AG04449 (cell line): ENCODE results near the gene PALLD.

Source experiments
- CTCF ChIA-PET: fragments of 350-600 bp; formaldehyde crosslinking; extraction: SDS; loops from one replicate; lab custom pipeline; 2021; ENCODE audit warnings: antibody characterized with exemption; lab: Yijun Ruan, JAX
- POLR2A ChIA-PET: fragments of 400-600, 350-600 bp; formaldehyde crosslinking; extraction: SDS; loops from one replicate; lab custom pipeline; 2020; ENCODE audit warnings: antibody characterized with exemption, inconsistent platforms; lab: Yijun Ruan, JAX
- DNase-seq: peaks from one replicate; pipeline ENCODE4 v3.0.0-alpha.2; 2010; ENCODE audit warnings: low read depth, low spot score
- H3K4me3 ChIP-seq: 2 replicates; pipeline ENCODE4 v1.5.1; 2011; ENCODE audit warnings: low read depth, mild to moderate bottlenecking, control low read depth, low read length
- TF ChIP-seq, protein P1 (sequence below): IDR thresholded peaks from one replicate; pipeline ENCODE4 v1.5.1; 2011; ENCODE audit warnings: mild to moderate bottlenecking, moderate library complexity, low read length, control low read depth, inconsistent platforms; ENCODE audit not compliant: insufficient read depth; ENCODE audit errors: missing control alignments

Gene PALLD

DNA sequence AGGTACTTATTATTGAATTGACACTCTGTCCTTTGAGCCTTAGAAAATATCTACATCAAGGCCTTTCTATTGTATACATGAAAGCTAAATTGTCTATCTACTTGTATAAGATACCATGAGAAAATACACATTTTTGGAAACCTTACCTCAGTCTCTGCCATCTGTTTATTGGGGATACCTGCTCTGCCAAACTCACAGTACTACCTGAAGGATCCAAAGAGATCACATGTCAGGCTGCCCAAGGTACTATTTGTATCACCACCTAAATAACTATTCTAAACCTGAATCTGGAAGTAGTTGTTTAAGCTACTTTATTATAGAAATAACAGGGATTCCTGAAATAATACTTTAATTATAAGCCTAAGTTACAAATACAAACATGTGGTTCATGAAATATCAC, 126.2 kb downstream of the PALLD start:
- CTCF ChIA-PET, result interaction anchor here (0.9 to 1.0 kb wide), 3 partner anchors 8 to 37 kb away, joined by 3 to 4 read pairs (median 3); no protein-coding TSS in a partner anchor
- no peak overlapping the region for H3K4me3 ChIP-seq
- TF ChIP-seq, protein P1, sequence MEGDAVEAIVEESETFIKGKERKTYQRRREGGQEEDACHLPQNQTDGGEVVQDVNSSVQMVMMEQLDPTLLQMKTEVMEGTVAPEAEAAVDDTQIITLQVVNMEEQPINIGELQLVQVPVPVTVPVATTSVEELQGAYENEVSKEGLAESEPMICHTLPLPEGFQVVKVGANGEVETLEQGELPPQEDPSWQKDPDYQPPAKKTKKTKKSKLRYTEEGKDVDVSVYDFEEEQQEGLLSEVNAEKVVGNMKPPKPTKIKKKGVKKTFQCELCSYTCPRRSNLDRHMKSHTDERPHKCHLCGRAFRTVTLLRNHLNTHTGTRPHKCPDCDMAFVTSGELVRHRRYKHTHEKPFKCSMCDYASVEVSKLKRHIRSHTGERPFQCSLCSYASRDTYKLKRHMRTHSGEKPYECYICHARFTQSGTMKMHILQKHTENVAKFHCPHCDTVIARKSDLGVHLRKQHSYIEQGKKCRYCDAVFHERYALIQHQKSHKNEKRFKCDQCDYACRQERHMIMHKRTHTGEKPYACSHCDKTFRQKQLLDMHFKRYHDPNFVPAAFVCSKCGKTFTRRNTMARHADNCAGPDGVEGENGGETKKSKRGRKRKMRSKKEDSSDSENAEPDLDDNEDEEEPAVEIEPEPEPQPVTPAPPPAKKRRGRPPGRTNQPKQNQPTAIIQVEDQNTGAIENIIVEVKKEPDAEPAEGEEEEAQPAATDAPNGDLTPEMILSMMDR, result no peak
- no peak for DNase-seq
- POLR2A ChIA-PET, result interaction anchor here (0.7 kb wide), 1 partner anchor 11 kb away, joined by 3 read pairs; no protein-coding TSS in a partner anchor

DNA sequence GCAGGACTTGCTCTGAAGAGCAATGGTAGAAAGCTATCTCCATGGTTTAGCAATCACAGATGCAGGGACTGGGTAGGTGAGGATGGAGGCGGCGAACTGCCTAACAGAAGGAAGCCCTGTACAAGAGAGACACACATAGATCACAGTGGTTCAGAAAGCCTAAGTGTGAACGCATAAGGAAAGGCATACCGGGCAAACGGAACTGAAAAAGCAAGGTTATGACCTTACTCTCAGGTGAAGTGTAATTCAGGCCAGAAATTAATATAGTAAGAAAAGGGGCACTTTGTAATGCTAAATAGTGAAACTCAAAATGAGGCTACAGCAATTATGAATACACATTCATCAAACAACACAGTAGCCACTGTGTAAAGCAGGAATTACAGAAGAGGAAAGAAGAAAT, 126.6 kb downstream of the PALLD start:
- ChIA-PET CTCF (interaction anchor here (0.9 to 1.0 kb wide), 3 partner anchors 8 to 38 kb away, joined by 3 to 4 read pairs (median 3); no protein-coding TSS in a partner anchor), POLR2A (interaction anchor here (0.7 kb wide), 1 partner anchor 11 kb away, joined by 3 read pairs; no protein-coding TSS in a partner anchor)
- no peak for DNase-seq
- TF ChIP-seq, protein P1, result no peak
- H3K4me3 ChIP-seq, result no peak overlapping the region

DNA sequence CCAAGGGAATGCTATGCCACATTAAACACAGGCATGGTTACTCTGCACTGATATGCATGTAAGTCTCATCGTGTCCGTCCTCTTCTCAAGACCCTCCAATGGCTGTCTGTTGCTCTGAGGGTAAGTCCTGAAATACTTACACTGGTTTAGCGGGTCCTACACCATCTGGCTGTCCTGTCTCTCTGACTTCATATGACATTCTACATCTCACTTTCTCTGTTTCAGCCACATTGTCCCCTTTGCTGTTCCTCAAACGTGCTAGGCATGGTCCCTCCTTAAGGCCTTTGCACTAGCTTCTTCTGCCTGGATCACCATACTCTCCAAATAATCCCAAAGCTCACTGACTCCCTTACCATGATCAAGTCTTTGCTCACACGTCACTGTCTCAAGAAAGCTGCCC, 131.4 kb downstream of the PALLD start:
- ChIA-PET POLR2A (no interaction called here), CTCF (no interaction called here)
- no peak overlapping the region for H3K4me3 ChIP-seq
- no peak for DNase-seq
- TF ChIP-seq, protein P1, result no peak

DNA sequence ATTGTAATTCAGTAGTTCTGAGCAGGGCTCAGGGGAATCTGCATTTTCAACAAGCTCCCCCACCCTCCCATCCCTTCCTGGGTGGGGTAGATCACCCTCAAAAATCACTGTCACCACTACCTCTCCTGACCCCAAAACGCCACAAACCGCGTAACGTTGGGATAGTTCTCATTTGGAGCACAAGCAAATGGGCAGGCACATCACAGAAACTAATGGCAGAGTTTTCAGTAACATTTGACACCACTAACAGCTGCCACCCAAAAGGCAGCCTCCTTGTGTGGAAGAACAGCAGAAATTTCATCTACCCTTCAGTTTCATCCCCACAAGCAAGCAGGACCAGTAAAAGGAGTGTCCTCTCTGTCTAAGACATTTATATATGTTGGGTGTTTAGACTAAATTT, 132.7 kb downstream of the PALLD start:
- TF ChIP-seq, protein P1, result no peak
- ChIA-PET POLR2A (no interaction called here), CTCF (no interaction called here)
- H3K4me3 ChIP-seq, result no peak overlapping the region
- no peak for DNase-seq

DNA sequence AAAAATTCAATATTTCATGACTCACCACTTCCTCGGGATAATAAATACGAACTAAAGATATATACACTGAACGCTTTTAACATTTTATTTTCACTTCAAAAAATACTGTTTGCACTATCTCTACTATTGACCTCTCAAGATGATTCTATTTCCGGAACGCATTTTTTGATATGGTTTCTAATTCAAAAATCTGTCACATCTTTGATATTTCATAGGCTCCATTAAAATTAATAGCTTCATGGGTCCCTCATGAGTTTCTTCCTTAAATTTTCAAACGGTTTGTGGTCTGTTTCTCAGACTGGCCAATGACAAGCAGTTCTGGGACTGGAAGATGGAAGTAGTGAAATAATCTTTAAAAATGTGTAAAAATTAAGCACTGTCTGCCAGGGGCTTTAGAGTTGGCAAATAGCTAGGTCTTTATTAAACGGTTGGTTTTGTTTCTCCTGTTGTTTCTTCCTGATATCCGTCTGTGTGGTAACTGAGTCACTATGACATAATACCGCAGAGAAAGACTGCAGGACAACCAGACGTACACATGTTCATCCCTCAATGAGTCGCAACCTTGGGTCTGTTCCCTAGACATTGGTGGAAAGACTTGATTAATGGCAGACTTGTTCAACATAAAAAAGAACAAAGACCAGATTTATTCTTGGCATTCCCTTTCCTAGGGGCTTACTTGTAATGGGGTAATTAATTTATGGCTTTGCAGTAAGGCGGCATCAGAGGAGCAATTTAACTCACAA, 133.8 kb downstream of the PALLD start:
- TF ChIP-seq, protein P1, result no peak
- no peak for DNase-seq
- ChIA-PET CTCF (interaction anchor here (0.8 to 1.6 kb wide), 7 partner anchors 7 to 291 kb away, joined by 3 to 6 read pairs (median 4); no protein-coding TSS in a partner anchor), POLR2A (no interaction called here)
- peak overlapping the region; percentile 65 for H3K4me3 ChIP-seq

DNA sequence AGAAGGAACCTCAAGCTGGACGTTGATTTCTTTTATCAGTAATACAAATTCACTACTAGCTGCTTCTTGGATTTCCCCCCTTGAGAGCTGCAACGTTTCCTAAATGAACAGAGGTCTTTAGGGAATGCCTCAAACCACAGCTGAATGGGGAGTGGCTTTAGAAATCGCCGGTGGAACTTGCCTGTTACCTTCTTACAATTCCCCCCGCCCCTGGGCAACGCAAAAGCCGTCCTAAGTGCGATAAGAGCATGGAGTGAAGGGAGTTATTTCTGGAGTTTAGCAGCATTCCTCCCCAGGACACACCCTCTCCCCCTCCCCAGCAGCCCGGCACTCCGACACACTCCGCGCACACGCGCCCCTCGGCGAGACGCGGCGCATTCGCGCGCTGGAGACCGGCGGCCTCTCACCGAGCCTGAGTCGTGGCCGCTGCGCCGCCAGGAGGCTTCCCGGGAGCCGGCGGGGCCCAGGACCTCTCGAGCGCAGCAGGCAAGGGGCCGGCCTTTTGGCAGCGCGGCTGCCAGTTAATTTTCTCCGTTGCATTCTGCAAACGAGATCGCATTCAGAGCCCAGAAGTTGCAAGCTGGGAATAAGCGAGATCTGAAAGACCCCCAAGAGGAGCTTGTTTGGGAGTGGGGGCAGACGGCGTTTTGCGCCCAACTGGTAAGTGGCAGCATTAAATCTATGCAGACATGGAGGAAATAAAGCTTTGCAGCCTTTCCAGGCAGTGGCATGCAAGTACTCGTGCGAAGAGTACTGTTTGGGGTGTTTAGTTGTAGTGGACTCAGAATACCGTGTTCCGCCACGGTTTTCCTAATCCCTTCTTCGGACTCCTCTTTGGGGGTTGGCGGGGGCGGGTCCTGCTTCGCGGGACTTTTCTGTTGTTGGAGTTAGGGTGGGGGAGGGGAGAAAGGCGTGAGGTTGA, 134.7 kb downstream of the PALLD start:
- no peak for DNase-seq
- CTCF ChIA-PET, result interaction anchor here (0.7 to 1.6 kb wide), 14 partner anchors 8 to 845 kb away, joined by 3 to 6 read pairs (median 4); no protein-coding TSS in a partner anchor
- H3K4me3 ChIP-seq, result peak overlapping the region; percentile 65
- TF ChIP-seq, protein P1, result peak; percentile 68
- POLR2A ChIA-PET, result no interaction called here
